K562 (cell line): ENCODE data around the gene ROM1. TPM values are rescaled to one million over a fixed set of nuclear protein-coding genes. Genes with fewer than 3 reads are reported as not detected.

Source experiments
- ARID4B ChIP-seq: sonication (generic); formaldehyde crosslinking; IDR thresholded peaks from 2 replicates; pipeline ENCODE4 v1.8.0; 2022; ENCODE audit warnings: mild to moderate bottlenecking, missing genetic modification reagents
- ATF4 ChIP-seq: fragments of 450-650 bp; formaldehyde crosslinking; IDR thresholded peaks from 2 replicates; pipeline ENCODE4 v1.4.0; 2022; ENCODE audit warnings: mild to moderate bottlenecking, moderate library complexity
- CHD2 ChIP-seq: IDR thresholded peaks from 2 replicates; pipeline ENCODE4 v1.6.1; 2011; ENCODE audit warnings: low read depth, low read length
- COPS2 ChIP-seq: fragments of 450-650 bp; conservative IDR thresholded peaks from 2 replicates; pipeline ENCODE4 v1.6.1; 2016; ENCODE audit warnings: mild to moderate bottlenecking, moderate library complexity
- E2F6 ChIP-seq, 2 experiments: IDR thresholded peaks; 2 replicates each; pipeline ENCODE4 v1.6.1; 2011; ENCODE audit warnings: borderline replicate concordance in 1 of 2, control low read depth in 1 of 2, low read depth in 1 of 2, low read length in 1 of 2, mild to moderate bottlenecking in 1 of 2, mixed read lengths in 1 of 2, moderate library complexity in 1 of 2; ENCODE audit not compliant: insufficient read depth in 1 of 2, insufficient read length in 1 of 2, poor library complexity in 1 of 2, severe bottlenecking in 1 of 2; ENCODE audit errors: extremely low read depth in 1 of 2
- HDAC1 ChIP-seq, 2 experiments: fragments of 450-650 bp; IDR thresholded peaks; 2 replicates each; pipeline ENCODE4 v1.6.1; 2016 to 2017; ENCODE audit warnings: inconsistent platforms in 1 of 2, mild to moderate bottlenecking in 1 of 2, moderate library complexity in 1 of 2
- HDAC3 ChIP-seq: fragments of 450-650 bp; IDR thresholded peaks from 2 replicates; pipeline ENCODE4 v1.6.1; 2018; ENCODE audit warnings: borderline replicate concordance, mild to moderate bottlenecking, moderate library complexity; ENCODE audit not compliant: partially characterized antibody
- HNRNPL ChIP-seq: fragments of 200-400 bp; formaldehyde crosslinking; IDR thresholded peaks from 2 replicates; pipeline ENCODE4 v1.6.1; 2017; ENCODE audit warnings: low read depth, mild to moderate bottlenecking, low read length
- MEIS2 ChIP-seq: fragments of 450-650 bp; IDR thresholded peaks from 2 replicates; pipeline ENCODE4 v1.6.1; 2014; ENCODE audit warnings: mild to moderate bottlenecking; ENCODE audit not compliant: partially characterized antibody
- RBM39 ChIP-seq: fragments of 200-400 bp; formaldehyde crosslinking; optimal IDR thresholded peaks from 2 replicates; pipeline ENCODE3; 2018; ENCODE audit warnings: low read depth, low read length
- RFX5 ChIP-seq: IDR thresholded peaks from 2 replicates; pipeline ENCODE4 v1.6.1; 2011; ENCODE audit warnings: low read depth, mild to moderate bottlenecking, improper control_type of control experiment, low read length
- SREBF2 ChIP-seq: sonication (generic); formaldehyde crosslinking; IDR thresholded peaks from 2 replicates; pipeline ENCODE4 v1.4.0; 2020; ENCODE audit warnings: mild to moderate bottlenecking, missing genetic modification reagents
- UBTF ChIP-seq, 2 experiments: IDR thresholded peaks; 2 replicates each; pipeline ENCODE4 v1.6.1; 2012; ENCODE audit warnings: improper control_type of control experiment in 2 of 2, low read depth in 2 of 2, low read length in 2 of 2, borderline replicate concordance in 1 of 2
- ZBTB7A ChIP-seq: IDR thresholded peaks from 2 replicates; pipeline ENCODE4 v1.6.1; 2011; ENCODE audit warnings: low read depth, mild to moderate bottlenecking, low read length, moderate library complexity, borderline replicate concordance; ENCODE audit not compliant: control insufficient read depth
- ZEB2 ChIP-seq: fragments of 450-650 bp; IDR thresholded peaks from 2 replicates; pipeline ENCODE4 v1.6.1; 2016
- ZNF311 ChIP-seq: fragments of 250-450 bp; sonication (Bioruptor Pico); IDR thresholded peaks from 2 replicates; pipeline ENCODE4 v1.4.0; 2020; ENCODE audit warnings: mild to moderate bottlenecking, moderate library complexity
- ZNF444 ChIP-seq: fragments of 250-450 bp; sonication (Bioruptor Pico); IDR thresholded peaks from 2 replicates; pipeline ENCODE4 v1.4.0; 2020; ENCODE audit warnings: mild to moderate bottlenecking, moderate library complexity
- polyA plus RNA-seq, 8 experiments: library from polyadenylated mRNA; depleted of rRNA in 4 of 8; stranded (reverse) in 5 of 8; unstranded in 3 of 8; fragments of >200 nt; fragmentation: Nextera tagmentation in 2 of 8; fragmentation: Illumina TruSeq in 1 of 8; extraction: Ambion mirVana in 2 of 8; extraction: Trizol in 1 of 8; gene quantifications; 2 replicates each; pipeline versions ENCODE4 v1.2.1 to v1.2.3, GENCODE V29; 2011 to 2014; ENCODE audit warnings: inconsistent platforms in 1 of 8, missing spikeins in 1 of 8
- total RNA-seq, 7 experiments: library from RNA; depleted of rRNA in 6 of 7; stranded (reverse); fragments of >200 nt in 6 of 7; fragmentation: Illumina TruSeq in 2 of 7; extraction: Trizol in 2 of 7; gene quantifications; 2 replicates each; pipeline versions ENCODE4 v1.2.1 to v1.2.3, GENCODE V29; 2011 to 2021; ENCODE audit warnings: low replicate concordance in 1 of 7
- TF ChIP-seq, protein P1 (sequence below), 2 experiments: fragments of 450-650 bp in 1 of 2; sonication (generic) in 1 of 2; formaldehyde crosslinking in 1 of 2; IDR thresholded peaks in 1 of 2; conservative IDR thresholded peaks in 1 of 2; 2 replicates each; pipeline versions ENCODE4 v1.6.1 to v1.8.1; 2016 to 2023; ENCODE audit warnings: mild to moderate bottlenecking in 2 of 2, moderate library complexity in 2 of 2, inconsistent platforms in 1 of 2, missing genetic modification reagents in 1 of 2

Gene ROM1
- total and polyA plus RNA-seq, 9 of the 15 experiments (the other 6 are each of a cell fraction or from before 2014, with no cell fraction given) = 0.75 to 4.0 (median 2.6) TPM

- TF ChIP-seq ARID4B (CRISPR knock-in tag) = no peak
- TF ChIP-seq RFX5 = no peak
- TF ChIP-seq COPS2 = no peak
- TF ChIP-seq ZNF444 (CRISPR knock-in tag) = no peak
- no peak for TF ChIP-seq RBM39
- TF ChIP-seq HNRNPL = no peak
- TF ChIP-seq MEIS2 = no peak
- 0 out of 2 replicates have a peak, but pooled peaks have one; percentile 47 for TF ChIP-seq ZEB2
- TF ChIP-seq ATF4 (CRISPR knock-in tag) = no peak
- peak in 1 of 2 experiments; percentile 84; a peak in 2 of 4 replicates for TF ChIP-seq UBTF (IDR thresholded peaks at IDR 0.05; ENCODE audit: borderline replicate concordance in 1 of 2, low read depth in 2 of 2, low read length in 2 of 2)
- no peak for TF ChIP-seq SREBF2 (CRISPR knock-in tag)
- TF ChIP-seq ZNF311 (CRISPR knock-in tag) = no peak
- TF ChIP-seq ZBTB7A = 0 out of 2 replicates have a peak, but pooled peaks have one; percentile 15
- 0 out of 4 replicates have a peak, but pooled peaks of 1 of the 2 experiments have one; percentile 39 for TF ChIP-seq HDAC1 (IDR thresholded peaks at IDR 0.05)
- TF ChIP-seq CHD2 = no peak
- no peak for TF ChIP-seq HDAC3
- TF ChIP-seq E2F6 (IDR thresholded peaks at IDR 0.05; ENCODE audit: borderline replicate concordance in 1 of 2, extremely low read depth in 1 of 2, insufficient read depth in 1 of 2, insufficient read length in 1 of 2, low read depth in 1 of 2, low read length in 1 of 2, poor library complexity in 1 of 2, severe bottlenecking in 1 of 2) = peak in 1 of 2 experiments; percentile 18
- TF ChIP-seq, protein P1, sequence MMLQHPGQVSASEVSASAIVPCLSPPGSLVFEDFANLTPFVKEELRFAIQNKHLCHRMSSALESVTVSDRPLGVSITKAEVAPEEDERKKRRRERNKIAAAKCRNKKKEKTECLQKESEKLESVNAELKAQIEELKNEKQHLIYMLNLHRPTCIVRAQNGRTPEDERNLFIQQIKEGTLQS (IDR thresholded peaks at IDR 0.05) = peak; percentile 41; the same call in 1 of the 2 replicates
- TF ChIP-seq, protein P1 (CRISPR knock-in tag; conservative IDR thresholded peaks at IDR 0.05) = no peak
These were observed 1.2 kb downstream of the ROM1 start (continued) for GRCh38 chr11:62614275-62614674.
